ENCODE data around the gene SH3BGR. TPM values are rescaled to one million over a fixed set of nuclear protein-coding genes. Genes with fewer than 3 reads are reported as not detected.

SH3BGR gene
- total and polyA plus RNA-seq, 4 donors, result 17.0 to 72.2 (median 39.8) TPM

GRCh38 chr21:39471598-39471997 lies 19.8 kb downstream of the SH3BGR start:
- DNase-seq (no peak), ATAC-seq (ENCODE audit: low FRiP score) (no peak)
- intact Hi-C loops (cut with DNase I), result no loop called here
- no peak overlapping the region for H3K27ac ChIP-seq (ENCODE audit: low read depth in 1 of 2, low read length in 2 of 2)
- H3K36me3 ChIP-seq (ENCODE audit: control insufficient read depth in 1 of 2, insufficient read depth in 2 of 2, low read length in 1 of 2), result no peaks in the 10 kb centered on the region
- no peaks in the 10 kb centered on the region for H3K27me3 ChIP-seq (ENCODE audit: control insufficient read depth in 1 of 2, insufficient read depth in 2 of 2, low read length in 1 of 2)
- H3K9me3 ChIP-seq (ENCODE audit: control insufficient read depth, low read length), result no peaks in the 10 kb centered on the region
- H3K4me1 ChIP-seq (ENCODE audit: control insufficient read depth in 1 of 2, insufficient read depth in 2 of 2, low read length in 2 of 2), result no peaks in the 10 kb centered on the region
- WGBS, 2 donors, result 96% methylated on average over 3 of the region's 3 CpGs
- no peak overlapping the region for H3K4me3 ChIP-seq (ENCODE audit: low read length in 2 of 2)

- WGBS, 2 donors, result 86 to 87% methylated on average over 4 of the region's 4 CpGs
- intact Hi-C loops (cut with DNase I), result no loop called here
Measured at GRCh38 chr21:39472786-39473185, 21.0 kb downstream of the SH3BGR start.

DNA sequence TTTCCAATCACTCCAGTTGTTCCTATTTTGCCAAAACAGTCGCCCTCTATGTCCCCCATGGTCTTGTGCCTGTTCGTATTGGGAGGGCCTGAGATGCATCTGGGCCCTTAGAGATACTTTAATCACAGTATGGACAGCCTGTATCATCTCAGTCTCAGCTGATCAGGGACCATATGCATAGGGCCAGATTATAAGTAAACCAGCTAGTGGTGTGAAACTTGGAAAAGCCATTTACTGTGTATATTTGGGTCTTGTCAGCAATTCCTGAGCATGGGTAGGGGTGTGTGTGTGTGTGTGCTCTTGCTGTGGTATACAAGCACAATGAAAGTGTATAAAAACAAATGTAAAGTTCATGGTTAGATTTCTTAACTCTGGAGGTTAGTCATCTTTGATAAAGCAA lies 22.8 kb downstream of the SH3BGR start:
- Histone ChIP-seq H3K4me1 (ENCODE audit: control insufficient read depth in 1 of 2, insufficient read depth in 2 of 2, low read length in 2 of 2) (no peaks in the 10 kb centered on the region), H3K9me3 (ENCODE audit: control insufficient read depth, low read length) (no peaks in the 10 kb centered on the region), H3K27ac (ENCODE audit: low read depth in 1 of 2, low read length in 2 of 2) (no peak overlapping the region), H3K36me3 (ENCODE audit: control insufficient read depth in 1 of 2, insufficient read depth in 2 of 2, low read length in 1 of 2) (no peaks in the 10 kb centered on the region), H3K27me3 (ENCODE audit: control insufficient read depth in 1 of 2, insufficient read depth in 2 of 2, low read length in 1 of 2) (no peaks in the 10 kb centered on the region), H3K4me3 (ENCODE audit: low read length in 2 of 2) (no peak overlapping the region)
- intact Hi-C loops (cut with DNase I), result no loop called here
- DNase-seq (no peak), ATAC-seq (ENCODE audit: low FRiP score) (no peak)
- WGBS, 2 donors, result 91% methylated on average over 2 of the region's 2 CpGs

More at GRCh38 chr21:39472786-39473185, 21.0 kb downstream of the SH3BGR start:
- H3K4me1 ChIP-seq (ENCODE audit: control insufficient read depth in 1 of 2, insufficient read depth in 2 of 2, low read length in 2 of 2), result no peaks in the 10 kb centered on the region
- no peak overlapping the region for H3K4me3 ChIP-seq (ENCODE audit: low read length in 2 of 2)
- DNase-seq, result no peak
- H3K27ac ChIP-seq (ENCODE audit: low read depth in 1 of 2, low read length in 2 of 2), result no peak overlapping the region
- ATAC-seq (ENCODE audit: low FRiP score), result no peak
- no peaks in the 10 kb centered on the region for H3K36me3 ChIP-seq (ENCODE audit: control insufficient read depth in 1 of 2, insufficient read depth in 2 of 2, low read length in 1 of 2)
- H3K9me3 ChIP-seq (ENCODE audit: control insufficient read depth, low read length), result no peaks in the 10 kb centered on the region
- no peaks in the 10 kb centered on the region for H3K27me3 ChIP-seq (ENCODE audit: control insufficient read depth in 1 of 2, insufficient read depth in 2 of 2, low read length in 1 of 2)

DNA sequence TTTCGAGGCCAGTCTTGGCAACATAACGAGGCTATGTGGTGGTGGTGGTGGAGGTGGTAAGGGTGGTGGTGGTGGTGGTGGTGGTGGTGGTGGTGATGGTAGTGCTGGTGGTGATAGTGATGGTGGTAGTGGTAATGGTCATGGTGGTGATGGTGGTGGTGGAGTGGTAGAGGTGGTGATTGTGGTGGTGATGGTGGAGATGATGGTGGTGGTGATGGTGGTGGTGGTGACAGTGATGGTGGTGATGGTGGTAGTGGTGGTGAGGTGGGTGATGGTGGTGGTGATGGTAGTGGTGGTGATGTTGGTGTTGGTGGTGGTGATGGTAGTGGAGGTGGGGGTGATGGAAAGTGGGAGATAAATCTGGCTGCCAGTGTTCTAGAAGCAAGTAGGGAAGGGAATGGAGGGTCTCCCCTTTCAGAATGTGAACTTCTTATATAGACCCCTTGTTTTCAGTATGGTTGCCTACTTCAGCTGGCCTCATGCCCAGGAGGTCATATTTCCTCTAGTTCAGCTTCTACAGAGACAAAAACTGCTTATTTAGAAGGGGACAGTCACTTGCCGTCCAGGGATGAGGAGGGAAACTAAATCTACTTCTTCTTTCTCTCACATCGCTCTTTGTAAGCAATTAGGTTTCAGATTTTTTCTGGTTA lies 27.5 kb downstream of the SH3BGR start:
- Histone ChIP-seq H3K36me3 (ENCODE audit: control insufficient read depth in 1 of 2, insufficient read depth in 2 of 2, low read length in 1 of 2) (no peaks in the 10 kb centered on the region), H3K4me3 (ENCODE audit: low read length in 2 of 2) (no peak overlapping the region), H3K9me3 (ENCODE audit: control insufficient read depth, low read length) (no peaks in the 10 kb centered on the region), H3K4me1 (ENCODE audit: control insufficient read depth in 1 of 2, insufficient read depth in 2 of 2, low read length in 2 of 2) (no peaks in the 10 kb centered on the region), H3K27ac (ENCODE audit: low read depth in 1 of 2, low read length in 2 of 2) (no peak overlapping the region), H3K27me3 (ENCODE audit: control insufficient read depth in 1 of 2, insufficient read depth in 2 of 2, low read length in 1 of 2) (no peaks in the 10 kb centered on the region)
- DNase-seq, result no peak
- ATAC-seq (ENCODE audit: low FRiP score), result no peak
- 85 to 86% methylated on average over 4 of the region's 4 CpGs for WGBS, 2 donors
- intact Hi-C loops (cut with DNase I), result no loop called here

- Histone ChIP-seq H3K27ac (ENCODE audit: low read depth in 1 of 2, low read length in 2 of 2) (no peak overlapping the region), H3K9me3 (ENCODE audit: control insufficient read depth, low read length) (no peaks in the 10 kb centered on the region), H3K36me3 (ENCODE audit: control insufficient read depth in 1 of 2, insufficient read depth in 2 of 2, low read length in 1 of 2) (no peaks in the 10 kb centered on the region), H3K27me3 (ENCODE audit: control insufficient read depth in 1 of 2, insufficient read depth in 2 of 2, low read length in 1 of 2) (no peaks in the 10 kb centered on the region), H3K4me1 (ENCODE audit: control insufficient read depth in 1 of 2, insufficient read depth in 2 of 2, low read length in 2 of 2) (no peaks in the 10 kb centered on the region), H3K4me3 (ENCODE audit: low read length in 2 of 2) (no peak overlapping the region)
- intact Hi-C loops (cut with DNase I), result no loop called here
- 54 to 56% methylated on average over 2 of the region's 2 CpGs for WGBS, 2 donors
- ATAC-seq (ENCODE audit: low FRiP score) (no peak), DNase-seq (no peak)
Measured at GRCh38 chr21:39479814-39480182, 28.0 kb downstream of the SH3BGR start.

DNA sequence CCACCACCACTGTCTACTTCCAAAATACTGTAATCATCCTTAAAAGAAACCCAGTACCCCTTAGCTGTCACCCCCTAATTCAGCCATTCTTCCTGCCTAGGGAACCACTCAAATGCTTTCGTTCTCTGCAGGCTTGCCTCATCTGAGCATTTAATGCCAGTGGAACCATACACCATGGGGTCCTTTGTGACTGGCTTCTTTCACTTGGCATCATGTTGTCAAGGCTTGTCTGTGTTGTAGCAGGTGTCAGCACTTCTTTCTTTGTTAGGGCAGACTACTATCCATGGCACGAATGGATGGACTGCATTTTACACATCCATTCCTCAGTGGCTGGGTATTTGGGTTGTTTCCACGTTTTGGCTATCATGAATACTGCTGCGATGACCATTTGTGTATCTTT lies 28.5 kb downstream of the SH3BGR start:
- Histone ChIP-seq H3K36me3 (ENCODE audit: control insufficient read depth in 1 of 2, insufficient read depth in 2 of 2, low read length in 1 of 2) (no peaks in the 10 kb centered on the region), H3K27ac (ENCODE audit: low read depth in 1 of 2, low read length in 2 of 2) (no peak overlapping the region), H3K9me3 (ENCODE audit: control insufficient read depth, low read length) (no peaks in the 10 kb centered on the region), H3K4me3 (ENCODE audit: low read length in 2 of 2) (no peak overlapping the region), H3K4me1 (ENCODE audit: control insufficient read depth in 1 of 2, insufficient read depth in 2 of 2, low read length in 2 of 2) (no peaks in the 10 kb centered on the region), H3K27me3 (ENCODE audit: control insufficient read depth in 1 of 2, insufficient read depth in 2 of 2, low read length in 1 of 2) (no peaks in the 10 kb centered on the region)
- intact Hi-C loops (cut with DNase I), result no loop called here
- DNase-seq, result no peak
- WGBS, 2 donors, result 89 to 93% methylated on average over 4 of the region's 4 CpGs
- no peak for ATAC-seq (ENCODE audit: low FRiP score)

DNA sequence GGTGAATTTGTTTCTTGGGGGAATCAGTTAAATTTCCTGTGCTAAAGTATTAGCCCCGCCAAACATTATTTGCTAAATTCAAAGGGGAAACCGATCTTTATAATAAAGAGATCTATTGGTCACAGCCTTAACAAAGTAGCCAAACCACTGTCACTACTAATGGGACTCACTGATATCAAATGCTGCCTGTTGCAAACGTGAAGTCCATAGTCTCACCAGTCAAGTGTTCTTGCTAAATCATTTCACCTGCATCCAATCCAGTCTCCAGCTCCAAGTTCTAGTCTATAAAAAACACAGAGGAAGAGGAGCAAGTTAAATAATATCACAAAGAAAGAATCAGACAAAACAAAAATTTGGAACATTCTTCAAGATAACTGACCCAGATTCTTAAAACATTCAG lies 30.1 kb downstream of the SH3BGR start:
- intact Hi-C loops (cut with DNase I), result no loop called here
- DNase-seq, result no peak
- WGBS, 2 donors, result 78 to 85% methylated on average over 3 of the region's 3 CpGs
- Histone ChIP-seq H3K4me1 (ENCODE audit: control insufficient read depth in 1 of 2, insufficient read depth in 2 of 2, low read length in 2 of 2) (no peaks in the 10 kb centered on the region), H3K4me3 (ENCODE audit: low read length in 2 of 2) (no peak overlapping the region), H3K36me3 (ENCODE audit: control insufficient read depth in 1 of 2, insufficient read depth in 2 of 2, low read length in 1 of 2) (no peaks in the 10 kb centered on the region), H3K27me3 (ENCODE audit: control insufficient read depth in 1 of 2, insufficient read depth in 2 of 2, low read length in 1 of 2) (no peaks in the 10 kb centered on the region), H3K27ac (ENCODE audit: low read depth in 1 of 2, low read length in 2 of 2) (no peak overlapping the region), H3K9me3 (ENCODE audit: control insufficient read depth, low read length) (no peaks in the 10 kb centered on the region)
- ATAC-seq (ENCODE audit: low FRiP score), result no peak

DNA sequence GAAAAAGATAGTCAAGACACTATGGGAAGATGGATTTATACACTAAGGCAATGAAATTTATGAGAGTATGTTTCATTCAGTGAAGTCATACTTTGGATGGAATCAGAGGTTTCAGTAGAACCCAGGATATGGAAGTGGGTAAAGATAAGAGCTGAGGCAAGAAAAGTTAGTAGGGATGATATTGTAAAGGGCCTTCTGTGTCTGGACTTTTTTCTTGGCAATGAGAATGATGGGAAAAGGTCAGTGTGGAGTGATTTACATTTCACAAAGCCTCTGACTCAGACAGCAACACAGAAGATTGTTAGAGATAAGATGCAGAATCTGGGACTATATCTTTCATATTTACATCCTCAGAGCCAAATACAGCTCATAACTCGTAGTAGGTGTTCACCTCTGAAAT lies 32.1 kb downstream of the SH3BGR start:
- Histone ChIP-seq H3K27ac (ENCODE audit: low read depth in 1 of 2, low read length in 2 of 2) (no peak overlapping the region), H3K4me3 (ENCODE audit: low read length in 2 of 2) (no peak overlapping the region), H3K4me1 (ENCODE audit: control insufficient read depth in 1 of 2, insufficient read depth in 2 of 2, low read length in 2 of 2) (no peaks in the 10 kb centered on the region), H3K36me3 (ENCODE audit: control insufficient read depth in 1 of 2, insufficient read depth in 2 of 2, low read length in 1 of 2) (no peaks in the 10 kb centered on the region), H3K9me3 (ENCODE audit: control insufficient read depth, low read length) (no peaks in the 10 kb centered on the region), H3K27me3 (ENCODE audit: control insufficient read depth in 1 of 2, insufficient read depth in 2 of 2, low read length in 1 of 2) (no peaks in the 10 kb centered on the region)
- 36 to 42% methylated on average over 1 of the region's 1 CpG for WGBS, 2 donors
- ATAC-seq (ENCODE audit: low FRiP score) (no peak), DNase-seq (no peak)
- intact Hi-C loops (cut with DNase I), result no loop called here

- ATAC-seq (ENCODE audit: low FRiP score) (peak; percentile 46), DNase-seq (no peak)
- H3K27ac ChIP-seq (ENCODE audit: low read depth in 1 of 2, low read length in 2 of 2), result no peak overlapping the region
- H3K4me1 ChIP-seq (ENCODE audit: control insufficient read depth in 1 of 2, insufficient read depth in 2 of 2, low read length in 2 of 2), result peaks cover 0 to 2% of the 10 kb centered on the region in 2 donors
- 31 to 32% methylated on average over 6 of the region's 6 CpGs for WGBS, 2 donors
- no peaks in the 10 kb centered on the region for H3K9me3 ChIP-seq (ENCODE audit: control insufficient read depth, low read length)
- H3K27me3 ChIP-seq (ENCODE audit: control insufficient read depth in 1 of 2, insufficient read depth in 2 of 2, low read length in 1 of 2), result no peaks in the 10 kb centered on the region
- intact Hi-C loops (cut with DNase I), result no loop called here
- H3K36me3 ChIP-seq (ENCODE audit: control insufficient read depth in 1 of 2, insufficient read depth in 2 of 2, low read length in 1 of 2), result no peaks in the 10 kb centered on the region
- H3K4me3 ChIP-seq (ENCODE audit: low read length in 2 of 2), result no peak overlapping the region
Measured at GRCh38 chr21:39484711-39485276, 33.0 kb downstream of the SH3BGR start.

Data from aorta (tissue), 5 donors.